GM18505 (cell line): ENCODE measurements around the gene ZNF407.

ENCODE experiments used
- ATAC-seq: cut with Tn5 transposase; IDR thresholded peaks from one replicate; pipeline ENCODE4 v1.9.1; 2021; ENCODE audit not compliant: unreplicated experiment
- POLR2A ChIP-seq: IDR thresholded peaks from 4 replicates; pipeline ENCODE4 v1.6.1; 2011; ENCODE audit warnings: borderline replicate concordance; ENCODE audit not compliant: insufficient read depth, insufficient read length; ENCODE audit errors: extremely low read depth

Gene ZNF407

DNA sequence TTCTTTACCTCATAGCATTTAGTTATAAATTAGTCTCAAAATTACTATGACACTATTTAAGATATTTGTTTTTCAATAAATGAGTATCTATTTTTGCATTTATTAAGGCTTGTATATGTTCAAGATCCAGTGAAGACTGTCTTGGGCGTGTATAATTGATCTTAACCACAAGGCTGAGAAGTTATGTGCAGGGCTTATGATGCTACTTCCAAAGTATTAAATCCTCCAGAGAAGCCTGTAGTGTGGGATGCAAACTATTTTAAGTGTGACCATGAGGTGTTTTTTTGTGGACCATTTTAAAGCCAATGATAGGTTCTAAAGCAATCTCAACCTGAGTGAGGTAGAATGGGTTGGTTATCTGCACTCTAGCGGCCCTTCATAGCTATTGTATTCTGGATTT lies 219.9 kb downstream of the ZNF407 start:
- no peak for TF ChIP-seq POLR2A
- no peak for ATAC-seq

DNA sequence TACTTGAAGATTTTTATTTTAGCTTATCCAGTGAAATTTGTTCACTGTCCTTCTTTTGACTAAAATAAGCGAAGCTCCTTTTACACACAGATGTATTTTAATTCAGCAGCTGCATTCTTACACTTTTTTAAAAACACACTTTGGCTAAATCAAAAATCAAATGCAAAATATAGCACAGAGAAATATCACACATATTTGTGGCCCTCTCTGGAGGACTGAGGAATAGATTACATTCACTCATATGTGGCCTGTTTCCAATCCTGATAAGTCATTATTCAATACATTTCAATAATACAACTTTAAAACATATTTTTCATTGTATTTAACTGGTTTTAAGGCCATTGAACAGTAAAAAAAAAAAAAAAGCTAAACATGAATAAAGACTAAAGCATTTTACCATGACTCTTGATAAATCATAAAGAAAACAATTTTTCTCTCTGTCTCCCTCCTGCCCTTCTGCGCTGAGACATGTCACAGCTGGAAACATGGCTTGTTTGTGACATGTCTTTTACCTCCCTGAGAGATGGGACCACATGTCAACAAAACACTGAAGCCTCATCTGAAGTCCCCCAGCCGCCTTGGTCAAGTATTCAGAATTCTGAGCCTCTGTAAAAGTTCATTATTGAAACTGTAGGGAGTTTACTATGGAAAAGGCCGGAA lies 221.0 kb downstream of the ZNF407 start:
- no peak for ATAC-seq
- TF ChIP-seq POLR2A = no peak

DNA sequence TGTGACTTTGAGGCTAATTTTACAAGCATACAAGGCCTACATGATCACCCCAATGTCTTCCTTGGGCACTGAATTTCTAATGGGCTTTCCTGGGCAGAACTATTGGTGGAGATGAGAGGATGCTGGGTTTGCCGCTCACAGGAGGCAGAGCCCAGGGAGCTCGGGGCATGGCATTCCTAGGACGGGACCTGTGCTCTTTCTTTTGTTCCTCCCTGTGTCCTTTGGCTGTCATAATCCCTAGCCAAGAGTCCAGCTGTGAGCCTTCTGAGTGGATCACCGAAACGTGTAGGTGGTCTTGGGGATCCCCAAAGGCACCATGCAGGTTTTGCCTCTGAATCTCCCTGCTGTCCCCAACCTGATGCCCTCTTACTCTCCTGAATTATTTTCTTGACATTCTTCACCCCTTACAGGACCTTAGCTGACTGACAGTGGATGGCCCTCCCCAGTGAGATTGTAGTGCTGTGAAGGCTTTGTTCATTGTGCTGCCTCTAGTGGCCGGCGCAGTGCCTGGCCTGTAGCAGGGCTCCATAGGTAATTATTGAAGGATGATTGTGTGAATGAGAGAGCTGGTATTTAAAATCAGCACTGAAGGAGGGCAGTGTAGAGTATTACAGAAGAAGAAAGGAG lies 221.9 kb downstream of the ZNF407 start:
- no peak for ATAC-seq
- no peak for TF ChIP-seq POLR2A

DNA sequence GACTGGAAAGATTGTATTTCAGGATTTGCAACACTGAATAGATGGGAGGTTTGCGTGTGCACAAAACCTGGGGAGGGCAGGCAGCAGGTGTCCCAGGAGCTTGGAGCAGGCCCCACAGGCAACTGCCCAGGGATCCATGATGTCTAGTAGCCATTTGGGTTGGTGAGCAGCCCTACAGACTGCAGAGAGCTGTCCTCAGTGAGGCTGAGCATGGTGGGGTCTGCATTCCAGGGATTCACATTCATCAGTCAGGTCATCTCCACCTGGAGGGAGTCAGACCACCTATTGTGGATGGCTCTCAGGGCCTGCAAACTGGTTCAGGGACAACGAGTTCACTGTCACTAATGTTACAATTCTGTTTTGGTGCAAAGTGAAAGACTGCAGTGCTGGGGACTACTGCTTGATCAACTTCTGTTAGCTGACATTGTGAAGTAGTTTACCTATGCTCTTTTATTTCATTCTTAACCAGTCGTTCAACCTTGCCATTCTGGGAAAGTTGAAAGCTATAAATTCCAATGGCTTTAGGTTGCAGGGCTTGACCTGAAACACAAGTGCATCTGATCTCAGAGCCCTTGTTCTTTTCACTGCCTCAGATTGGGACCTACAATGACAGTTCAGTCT lies 222.6 kb downstream of the ZNF407 start:
- TF ChIP-seq POLR2A = no peak
- no peak for ATAC-seq

DNA sequence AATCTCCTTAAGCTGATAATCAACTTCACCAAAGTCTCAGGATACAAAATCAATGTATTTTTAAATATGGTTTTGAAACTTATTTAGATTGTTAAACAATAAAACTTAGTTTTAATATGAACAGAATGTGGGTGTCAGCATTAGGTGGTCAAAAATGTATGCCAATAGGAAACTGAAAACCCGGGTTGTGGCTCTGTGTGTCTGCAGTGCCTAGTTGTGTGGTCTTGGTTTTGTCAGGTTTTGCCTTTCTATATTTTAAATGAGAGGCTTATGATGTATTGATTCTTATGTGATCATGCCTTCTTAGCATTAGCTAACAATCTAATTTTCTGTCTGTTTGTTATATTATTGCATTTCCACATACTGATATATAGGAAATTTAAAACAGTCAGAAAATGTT lies 227.8 kb downstream of the ZNF407 start:
- no peak for ATAC-seq

DNA sequence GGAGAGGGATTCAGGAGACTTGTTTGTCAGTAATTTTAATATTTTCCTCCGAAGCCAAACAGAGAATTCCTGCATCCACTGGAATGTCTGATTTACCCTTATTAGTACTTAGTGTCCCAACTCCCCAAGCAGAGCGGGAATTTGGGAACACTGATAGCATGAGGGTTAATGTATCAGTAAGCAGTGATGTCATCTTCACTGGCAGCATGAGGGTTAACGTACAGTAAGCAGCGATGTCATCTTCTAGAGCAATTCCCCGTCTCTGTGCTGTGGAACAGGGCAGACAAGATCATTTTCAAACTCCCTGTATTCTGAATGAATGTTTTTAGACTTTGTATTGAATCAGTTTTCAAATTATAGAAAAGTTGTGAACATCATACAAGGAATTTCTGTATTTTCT lies 228.9 kb downstream of the ZNF407 start:
- no peak for ATAC-seq
- TF ChIP-seq POLR2A = no peak

More for the DNA sequence above, 227.8 kb downstream of the ZNF407 start:
- TF ChIP-seq POLR2A = no peak

DNA sequence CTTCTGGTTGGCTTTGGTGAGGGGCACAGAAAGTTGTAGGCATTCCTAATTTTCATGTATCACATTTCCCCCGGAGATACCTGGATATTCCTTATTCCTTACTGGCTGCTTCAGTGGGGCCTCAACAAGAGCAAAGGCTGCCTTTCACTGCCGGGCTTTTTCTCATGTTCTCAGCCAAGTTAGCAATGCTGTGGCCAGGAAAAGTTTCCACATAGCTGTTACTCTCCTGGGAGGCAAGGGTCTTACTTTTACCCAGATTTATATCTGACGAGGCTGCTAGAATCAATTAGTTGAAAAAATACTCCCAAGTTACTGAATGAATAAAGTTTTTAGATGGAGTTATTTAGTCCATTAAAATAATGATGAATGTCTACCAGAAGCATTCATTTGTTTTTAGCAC lies 230.5 kb downstream of the ZNF407 start:
- no peak for TF ChIP-seq POLR2A
- no peak for ATAC-seq

DNA sequence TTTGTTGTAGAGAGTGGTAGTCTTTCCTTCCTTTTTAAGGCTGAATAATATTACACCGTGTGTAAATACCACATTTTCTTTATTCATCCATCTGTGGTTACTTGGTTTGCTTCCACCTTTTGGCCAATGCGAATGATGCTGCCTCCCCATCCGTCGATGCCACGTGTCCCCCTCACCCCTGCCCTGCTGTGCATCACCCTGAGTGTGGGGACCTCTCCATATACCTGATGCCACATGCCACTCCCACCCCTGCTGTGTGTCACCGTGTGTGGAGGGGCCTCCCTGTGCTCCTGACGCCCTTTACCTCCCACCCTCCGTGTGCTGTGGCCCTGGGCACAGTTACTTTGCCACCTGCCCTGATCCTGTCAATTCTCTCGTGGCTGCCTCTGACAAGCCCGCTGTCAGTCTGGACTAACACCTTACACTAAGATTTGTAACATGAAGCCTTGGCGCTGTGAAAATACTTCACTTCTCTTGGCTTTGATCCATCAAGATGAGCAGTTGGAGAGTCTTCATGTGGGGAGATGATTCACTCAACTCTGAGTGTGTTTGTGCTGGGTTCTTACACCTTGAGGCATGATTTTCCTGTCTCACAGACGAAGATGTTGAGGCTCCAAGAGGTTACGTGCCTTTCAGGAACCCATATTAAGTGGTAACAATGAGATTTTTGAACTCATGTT lies 234.0 kb downstream of the ZNF407 start:
- ATAC-seq = no peak
- no peak for TF ChIP-seq POLR2A

DNA sequence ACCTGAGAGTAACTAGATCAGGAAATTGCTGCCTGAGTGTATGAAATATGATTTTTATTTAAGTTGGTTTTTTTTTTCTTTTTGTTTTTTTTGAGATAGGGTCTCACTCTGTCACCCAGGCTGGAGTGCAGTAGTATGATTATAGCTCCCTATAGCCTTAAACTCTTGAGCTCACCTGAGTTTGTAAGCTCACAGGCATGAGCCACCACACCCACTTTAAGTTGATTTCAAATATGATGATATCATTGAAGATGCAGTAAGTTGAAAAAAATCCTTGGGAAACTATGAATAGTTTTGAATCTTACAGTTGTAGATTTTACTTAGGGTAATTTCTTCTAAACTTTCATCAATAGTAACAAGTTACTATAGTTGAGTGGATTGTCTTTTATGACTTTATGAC lies 234.7 kb downstream of the ZNF407 start:
- no peak for TF ChIP-seq POLR2A
- ATAC-seq = no peak

DNA sequence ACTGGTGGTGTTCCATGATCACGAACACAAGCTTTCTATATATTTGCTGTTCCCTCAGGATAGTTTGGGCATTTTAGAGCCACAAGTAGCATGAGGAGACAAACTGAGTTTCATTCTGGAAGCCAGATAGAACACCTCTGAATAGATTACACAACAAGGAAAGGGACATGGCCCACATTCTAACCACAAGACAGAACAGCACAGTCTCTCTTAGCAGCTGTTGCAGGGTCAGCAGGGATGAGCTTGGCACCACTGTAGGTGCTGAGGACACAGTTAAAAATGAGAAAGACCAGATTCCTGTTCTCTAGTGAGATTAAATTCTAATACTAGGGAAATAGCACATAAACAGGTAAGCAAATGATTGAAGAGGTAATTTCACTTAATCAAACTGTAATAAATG lies 235.3 kb downstream of the ZNF407 start:
- no peak for TF ChIP-seq POLR2A
- ATAC-seq = no peak

DNA sequence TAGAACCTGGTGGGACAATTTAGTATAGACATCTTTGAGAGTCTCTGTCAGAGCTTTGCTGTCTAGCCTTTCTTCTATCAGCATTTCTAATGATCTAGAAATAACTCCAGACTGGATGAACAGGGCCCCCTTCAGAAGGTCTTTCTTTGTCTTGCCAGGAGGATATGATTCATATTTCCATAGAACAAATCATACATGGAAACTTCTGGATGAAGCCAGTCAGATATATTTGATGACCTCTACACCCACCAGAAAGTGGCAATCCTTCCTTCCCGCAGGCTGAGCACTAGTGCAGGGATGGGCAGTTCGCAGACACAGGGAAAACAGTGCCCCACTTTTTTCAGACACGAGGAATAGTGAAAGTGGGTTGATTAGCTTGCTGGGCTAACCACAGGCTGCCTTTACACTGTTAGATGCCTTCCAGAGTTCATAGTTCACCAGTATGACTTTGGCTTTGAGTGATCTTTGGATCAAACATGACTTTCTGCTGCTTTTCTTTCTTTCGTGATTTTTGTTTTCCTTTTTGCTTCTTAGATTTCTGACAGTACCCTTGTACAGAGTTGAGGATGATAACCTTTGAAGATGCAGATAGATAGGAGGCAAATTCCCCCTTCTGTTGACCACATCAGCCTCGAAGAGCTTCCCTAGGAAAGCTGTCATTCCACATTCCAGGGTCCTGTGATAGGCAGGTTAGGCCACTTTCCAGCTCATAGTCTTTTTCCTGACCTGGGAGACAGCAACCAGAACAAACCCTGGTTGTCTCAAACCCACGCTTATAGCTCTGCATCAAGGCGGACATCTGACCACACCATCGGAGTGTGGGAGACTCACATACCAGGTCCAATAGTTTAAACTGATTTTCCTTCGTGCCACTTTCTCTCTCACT lies 237.0 kb downstream of the ZNF407 start:
- ATAC-seq = no peak
- TF ChIP-seq POLR2A = no peak

DNA sequence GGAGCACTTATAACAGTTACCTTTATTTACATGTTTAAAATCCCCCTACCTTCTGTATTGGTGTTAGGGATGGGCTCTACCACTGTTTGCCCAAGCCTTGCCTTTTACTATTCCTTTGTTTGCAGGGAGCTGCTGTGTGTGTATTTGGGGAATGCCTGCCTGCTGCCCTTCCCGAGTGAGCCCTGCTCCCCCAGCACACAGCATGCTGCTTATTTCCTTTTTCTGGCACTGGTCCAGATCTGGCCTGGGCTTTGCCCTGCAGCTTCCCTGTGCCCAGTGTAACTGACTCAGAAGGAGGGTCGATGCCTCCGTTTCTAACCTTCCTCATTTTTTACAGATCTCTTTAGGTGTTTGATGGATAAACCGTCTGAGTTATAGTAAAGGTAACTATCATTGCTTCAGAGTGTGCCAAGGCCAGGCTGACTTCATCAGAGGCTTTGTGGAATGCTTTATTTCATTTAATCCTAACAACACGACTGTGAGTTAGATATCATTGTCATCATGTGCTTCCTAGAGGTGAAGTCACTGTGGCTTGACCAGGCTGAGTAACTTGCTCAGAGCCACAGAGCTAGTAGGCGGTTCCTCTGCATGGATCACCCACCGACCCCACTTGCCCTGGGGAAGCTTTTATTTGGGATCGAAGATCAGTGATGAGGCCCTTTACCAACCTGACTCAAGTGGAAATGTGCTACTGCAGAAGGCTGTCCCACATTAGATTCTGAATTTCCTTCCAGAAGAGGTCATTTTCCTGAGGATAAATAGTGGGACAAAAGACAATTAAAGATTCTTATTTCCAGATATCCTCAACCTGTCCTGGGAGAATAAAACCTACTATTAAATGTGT lies 238.8 kb downstream of the ZNF407 start:
- no peak for TF ChIP-seq POLR2A
- ATAC-seq = no peak

DNA sequence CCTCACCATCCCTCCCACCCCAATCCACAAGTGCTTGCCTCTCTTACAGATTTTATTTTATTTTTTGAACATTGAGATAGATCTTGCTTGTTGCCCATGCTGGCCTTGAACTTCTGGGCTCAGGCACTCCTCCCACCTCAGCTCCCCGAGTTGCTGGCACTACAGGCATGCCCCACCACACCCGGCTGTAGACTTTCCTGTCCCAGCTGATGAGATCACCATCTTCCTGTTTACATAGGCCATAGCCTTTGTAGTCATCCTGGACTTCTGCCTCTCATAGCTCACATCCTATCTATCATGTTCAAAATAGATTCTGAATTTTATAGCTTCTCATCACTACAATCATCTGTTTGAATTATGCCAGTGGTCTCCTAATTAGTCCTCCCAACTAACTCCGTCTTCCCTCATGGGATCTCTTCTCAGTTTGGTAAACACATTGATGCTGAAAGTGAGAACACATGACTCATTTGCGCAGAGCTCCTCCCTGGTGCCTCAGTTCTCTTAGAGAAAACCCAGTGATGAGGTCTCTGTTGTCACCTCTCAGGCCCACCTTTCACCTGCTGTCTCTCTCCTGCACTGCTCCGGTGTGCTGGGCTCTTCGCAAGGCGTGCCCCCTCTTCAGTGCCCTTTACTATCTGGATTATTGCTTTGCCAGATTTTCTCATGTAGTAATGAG lies 243.0 kb downstream of the ZNF407 start:
- no peak for ATAC-seq

More for the DNA sequence above, 243.0 kb downstream of the ZNF407 start:
- TF ChIP-seq POLR2A = no peak
